Measurements from ENCODE around the gene ZFPM1. TPM values are rescaled to one million over a fixed set of nuclear protein-coding genes. Genes with fewer than 3 reads are reported as not detected.

ZFPM1 gene
- total RNA-seq, 4 donors from 2014 or later = 0.31 to 0.71 (median 0.56) TPM

GRCh38 chr16:88569985-88570690 lies 117.1 kb downstream of the ZFPM1 start, which contains the start of gene ZC3H18:
ZC3H18 (plus strand) TSS chr16:88570403; CDS start chr16:88577124, 6,721 bp downstream.
- Histone ChIP-seq H3K4me3 (peak within 1 kb of the TSS; percentile 78 to 93 (median 90)), H3K27ac (peak within 1 kb of the TSS; percentile 84 to 90 (median 88)), H3K4me1 (peaks cover 22 to 29% of the 10 kb centered on the region in 2 donors), H3K27me3 (no peaks in the 10 kb centered on the region), H3K36me3 (no peaks in the 10 kb centered on the region), H3K9me3 (no peaks in the 10 kb centered on the region)
- in situ Hi-C loops (cut with MboI; ENCODE audit: low sequenced_read_pairs in 4 of 4) = loop anchor here in 3 of 4 donors (10.0 to 25.0 kb wide), 3 partner anchors 133 to 808 kb away; partner anchors contain the start of genes CTU2 (in 1 of the 3), KLHDC4 (in 1 of the 3) and RNF166 (in 1 of the 3)
- DNase-seq = peak; percentile 92 to 94
- ATAC-seq = peak; percentile 94 to 96
- TF ChIP-seq POLR2A (IDR thresholded peaks at IDR 0.05) = peak; percentile 58 to 65
- peak in 3 of 5 experiments; percentile 0 to 37 (median 36) for TF ChIP-seq CTCF (IDR thresholded peaks at IDR 0.05 in 4 of 5, conservative IDR thresholded peaks at IDR 0.05 in 1 of 5)
- intact Hi-C loops (cut with DNase I; ENCODE audit: low total_unique reads) = loop anchor here (1.0 to 5.0 kb wide), 6 partner anchors 35 to 1402 kb away; partner anchors contain the start of genes CTU2, KLHDC4, MVD and RNF166

- no peaks in the 10 kb centered on the region for H3K27me3 ChIP-seq
- H3K4me3 ChIP-seq = peak overlapping the region; percentile 61 to 93 (median 84)
- TF ChIP-seq POLR2A (IDR thresholded peaks at IDR 0.05) = no peak
- no peak for TF ChIP-seq CTCF (IDR thresholded peaks at IDR 0.05 in 4 of 5, conservative IDR thresholded peaks at IDR 0.05 in 1 of 5)
- no peaks in the 10 kb centered on the region for H3K9me3 ChIP-seq
- H3K4me1 ChIP-seq = peaks cover 22 to 29% of the 10 kb centered on the region in 2 donors
- intact Hi-C loops (cut with DNase I; ENCODE audit: low total_unique reads) = loop anchor here (1.0 to 5.0 kb wide), 6 partner anchors 36 to 1402 kb away; partner anchors contain the start of genes CTU2, KLHDC4, MVD and RNF166
- H3K27ac ChIP-seq = peak overlapping the region; percentile 84 to 90 (median 88)
- peaks cover 0 to 1% of the 10 kb centered on the region in 2 donors for H3K36me3 ChIP-seq
- ATAC-seq = peak; percentile 12 to 27
- in situ Hi-C loops (cut with MboI; ENCODE audit: low sequenced_read_pairs in 4 of 4) = loop anchor here in 3 of 4 donors (10.0 to 25.0 kb wide), 3 partner anchors 133 to 808 kb away; partner anchors contain the start of genes CTU2 (in 1 of the 3), KLHDC4 (in 1 of the 3) and RNF166 (in 1 of the 3)
- no peak for DNase-seq
Observed at GRCh38 chr16:88570691-88571092, 117.6 kb downstream of the ZFPM1 start.

- TF ChIP-seq CTCF (IDR thresholded peaks at IDR 0.05 in 4 of 5, conservative IDR thresholded peaks at IDR 0.05 in 1 of 5) (no peak), POLR2A (IDR thresholded peaks at IDR 0.05) (no peak)
- Histone ChIP-seq H3K36me3 (peaks cover 0 to 26% of the 10 kb centered on the region in 2 donors), H3K27me3 (no peaks in the 10 kb centered on the region), H3K27ac (no peak overlapping the region), H3K4me1 (peaks cover 14 to 21% of the 10 kb centered on the region in 2 donors), H3K9me3 (no peaks in the 10 kb centered on the region), H3K4me3 (no peak overlapping the region)
- ATAC-seq (no peak), DNase-seq (no peak)
- in situ Hi-C loops (cut with MboI; ENCODE audit: low sequenced_read_pairs in 4 of 4) (loop anchor here in 1 of 4 donors (10.0 kb wide), 1 partner anchor 130 kb away; the partner anchor contains the start of genes CTU2 and RNF166), intact Hi-C loops (cut with DNase I; ENCODE audit: low total_unique reads) (no loop called here)
Observed at GRCh38 chr16:88575251-88575650, 122.2 kb downstream of the ZFPM1 start.

- intact Hi-C loops (cut with DNase I; ENCODE audit: low total_unique reads) = no loop called here
- H3K27ac ChIP-seq = no peak overlapping the region
- ATAC-seq (no peak), DNase-seq (no peak)
- peaks cover 0 to 33% of the 10 kb centered on the region in 2 donors for H3K36me3 ChIP-seq
- H3K4me3 ChIP-seq = no peak overlapping the region
- TF ChIP-seq CTCF (IDR thresholded peaks at IDR 0.05 in 4 of 5, conservative IDR thresholded peaks at IDR 0.05 in 1 of 5) (no peak), POLR2A (IDR thresholded peaks at IDR 0.05) (no peak)
- H3K9me3 ChIP-seq = no peaks in the 10 kb centered on the region
- in situ Hi-C loops (cut with MboI; ENCODE audit: low sequenced_read_pairs in 4 of 4) = loop anchor here in 1 of 4 donors (10.0 kb wide), 1 partner anchor 128 kb away; the partner anchor contains the start of genes CTU2 and RNF166
- no peaks in the 10 kb centered on the region for H3K27me3 ChIP-seq
- peaks cover 9 to 14% of the 10 kb centered on the region in 2 donors for H3K4me1 ChIP-seq
Observed at GRCh38 chr16:88576307-88576706, 123.2 kb downstream of the ZFPM1 start.
